Islet precursor cell (in vitro differentiated cells): Measurements from ENCODE around the gene DPF3.

Source experiments
- DNase-seq: peaks from one replicate; pipeline ENCODE4 v3.0.0-alpha.2; 2018

The DPF3 gene

DNA sequence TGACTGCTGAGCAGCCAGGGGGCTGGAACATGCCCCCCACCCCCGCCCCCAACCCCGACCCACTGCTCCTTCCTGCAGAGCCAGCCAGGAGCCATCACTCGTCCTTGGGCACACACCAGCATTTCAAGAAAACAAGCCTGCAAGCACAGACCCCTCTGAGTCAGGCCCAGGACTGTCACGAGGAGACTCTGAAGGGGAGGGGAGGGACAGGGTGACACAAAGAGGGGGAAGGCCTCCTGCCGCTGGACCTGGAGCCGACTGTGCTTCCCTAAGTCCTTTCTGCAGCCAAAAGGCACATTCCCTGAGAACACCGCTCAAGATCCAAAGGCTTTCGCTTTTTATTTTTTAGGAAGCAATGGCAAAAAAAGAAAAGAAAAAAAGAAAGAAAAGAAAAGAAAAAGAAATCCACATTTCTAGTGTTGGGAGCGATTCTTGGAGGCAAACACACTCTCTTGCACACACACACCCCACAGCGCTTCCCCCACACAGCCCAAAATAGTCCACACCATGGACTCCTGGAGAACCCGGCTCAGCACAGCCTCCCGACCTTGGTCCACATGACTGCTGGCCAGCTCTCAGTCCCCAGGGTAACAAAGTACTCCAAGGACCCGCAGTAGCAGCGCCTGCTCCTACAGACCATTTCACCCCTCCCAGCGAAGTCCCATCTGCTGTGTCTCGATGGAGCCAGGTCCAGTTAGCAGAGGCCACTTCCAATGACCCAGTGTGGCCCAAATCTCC, 101.7 kb downstream of the DPF3 start:
- DNase-seq: peak; percentile 91

DNA sequence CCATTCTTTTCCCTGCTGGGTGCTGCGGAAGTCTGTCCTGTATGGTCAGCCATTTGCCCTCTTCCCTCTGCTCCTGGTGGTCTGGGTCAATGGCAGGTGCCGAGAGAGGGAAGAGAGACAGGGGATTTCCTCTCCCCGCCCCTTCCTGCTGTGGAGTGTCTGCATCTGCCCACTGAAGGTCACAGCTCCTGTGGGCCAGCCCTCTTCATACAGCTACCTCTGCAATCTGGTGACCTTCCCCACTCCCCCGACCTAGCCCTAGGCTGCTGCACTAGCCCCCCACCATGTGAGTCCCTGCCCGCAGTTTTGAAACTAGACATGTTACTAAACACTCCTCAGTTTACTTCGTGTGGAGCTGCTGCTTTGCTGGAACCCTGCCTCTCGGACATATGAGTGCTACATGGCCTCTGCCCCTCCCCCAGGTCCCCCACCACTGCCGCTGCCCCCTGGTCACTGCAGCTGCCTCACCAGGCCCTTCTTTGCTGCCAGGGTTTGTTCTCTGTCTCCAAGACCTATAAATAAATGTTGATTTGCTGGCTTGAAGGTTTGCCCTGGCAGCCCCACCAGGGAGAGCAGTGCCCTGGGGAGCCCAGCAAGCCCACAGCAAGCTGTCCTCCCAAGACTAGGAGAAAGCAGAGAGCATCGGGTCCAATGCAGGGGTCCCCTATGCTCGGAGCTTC, 102.9 kb downstream of the DPF3 start:
- DNase-seq: peak; percentile 40

DNA sequence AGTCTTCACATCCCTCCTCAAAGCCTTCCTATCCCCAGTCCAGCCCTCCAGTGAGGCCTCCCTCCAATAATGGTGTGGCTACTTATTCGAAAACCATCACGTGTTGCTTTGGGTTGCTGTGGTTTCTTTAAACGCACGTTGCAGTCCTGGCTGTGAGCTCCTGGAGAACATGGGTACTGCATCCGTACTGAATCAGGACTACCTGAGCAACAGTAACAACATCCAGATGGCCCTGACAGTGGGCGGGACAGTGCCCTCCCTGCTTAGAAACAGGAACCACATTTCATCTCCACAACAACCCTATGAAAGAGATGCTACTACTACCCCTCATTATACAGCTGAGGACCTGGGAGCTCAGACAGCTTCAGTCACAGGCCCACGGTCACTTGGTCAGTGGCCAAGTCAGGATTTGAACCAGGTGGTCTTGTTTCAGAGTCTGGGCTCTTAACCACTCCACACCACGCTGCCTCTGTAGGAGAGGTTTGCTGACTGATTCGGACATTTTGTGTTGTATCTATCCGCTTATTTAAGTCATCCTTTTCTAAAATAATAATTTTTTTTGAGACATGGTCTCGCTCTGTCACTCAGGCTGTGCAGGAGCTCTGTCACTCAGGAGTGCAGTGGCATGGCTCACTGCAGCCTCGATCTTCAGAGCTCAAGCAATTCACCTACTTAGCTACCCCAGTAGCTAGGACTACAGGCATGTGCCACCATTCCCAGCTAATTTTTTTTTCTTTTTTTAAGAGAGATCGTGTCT, 104.8 kb downstream of the DPF3 start:
- peak; percentile 50 for DNase-seq

DNA sequence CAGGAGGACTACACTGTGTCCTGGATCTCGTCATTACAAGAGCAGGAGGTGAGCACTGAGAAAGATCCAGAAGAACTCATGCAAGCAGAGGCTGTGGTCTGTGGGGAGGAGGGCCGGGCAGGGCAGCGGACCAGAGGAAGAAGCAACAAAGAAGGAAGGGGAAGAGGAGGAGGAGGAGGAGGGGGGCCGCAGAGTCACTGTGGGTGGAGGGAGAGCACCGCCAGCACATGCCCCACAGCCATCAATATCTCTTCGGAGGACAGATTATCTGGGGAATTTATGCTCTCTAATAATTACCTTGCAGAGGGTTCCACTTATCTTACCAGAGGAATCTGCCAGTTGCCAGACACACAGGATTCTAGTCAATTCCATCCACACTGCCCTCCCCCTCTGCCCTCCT, 105.6 kb downstream of the DPF3 start:
- DNase-seq: peak; percentile 77

DNA sequence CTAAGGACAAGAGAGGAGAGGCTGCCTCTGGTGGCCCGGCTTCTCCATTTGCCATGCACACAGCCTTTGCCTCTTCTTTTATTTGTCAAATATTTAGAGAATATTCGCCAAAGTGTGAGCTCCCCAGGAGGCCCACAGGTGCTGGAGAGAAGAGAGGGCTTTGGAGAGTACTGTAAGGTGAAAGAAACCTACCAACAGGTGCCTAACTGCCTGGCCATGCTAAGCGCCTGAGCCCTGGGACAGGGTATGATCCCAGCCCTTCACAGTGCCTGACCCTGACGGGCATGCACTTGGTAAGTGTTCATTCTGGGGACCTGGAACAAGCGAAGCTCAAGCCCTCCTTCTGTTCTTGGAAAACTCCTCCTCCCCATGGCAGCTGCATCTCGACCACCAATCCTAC, 106.1 kb downstream of the DPF3 start:
- no peak for DNase-seq

DNA sequence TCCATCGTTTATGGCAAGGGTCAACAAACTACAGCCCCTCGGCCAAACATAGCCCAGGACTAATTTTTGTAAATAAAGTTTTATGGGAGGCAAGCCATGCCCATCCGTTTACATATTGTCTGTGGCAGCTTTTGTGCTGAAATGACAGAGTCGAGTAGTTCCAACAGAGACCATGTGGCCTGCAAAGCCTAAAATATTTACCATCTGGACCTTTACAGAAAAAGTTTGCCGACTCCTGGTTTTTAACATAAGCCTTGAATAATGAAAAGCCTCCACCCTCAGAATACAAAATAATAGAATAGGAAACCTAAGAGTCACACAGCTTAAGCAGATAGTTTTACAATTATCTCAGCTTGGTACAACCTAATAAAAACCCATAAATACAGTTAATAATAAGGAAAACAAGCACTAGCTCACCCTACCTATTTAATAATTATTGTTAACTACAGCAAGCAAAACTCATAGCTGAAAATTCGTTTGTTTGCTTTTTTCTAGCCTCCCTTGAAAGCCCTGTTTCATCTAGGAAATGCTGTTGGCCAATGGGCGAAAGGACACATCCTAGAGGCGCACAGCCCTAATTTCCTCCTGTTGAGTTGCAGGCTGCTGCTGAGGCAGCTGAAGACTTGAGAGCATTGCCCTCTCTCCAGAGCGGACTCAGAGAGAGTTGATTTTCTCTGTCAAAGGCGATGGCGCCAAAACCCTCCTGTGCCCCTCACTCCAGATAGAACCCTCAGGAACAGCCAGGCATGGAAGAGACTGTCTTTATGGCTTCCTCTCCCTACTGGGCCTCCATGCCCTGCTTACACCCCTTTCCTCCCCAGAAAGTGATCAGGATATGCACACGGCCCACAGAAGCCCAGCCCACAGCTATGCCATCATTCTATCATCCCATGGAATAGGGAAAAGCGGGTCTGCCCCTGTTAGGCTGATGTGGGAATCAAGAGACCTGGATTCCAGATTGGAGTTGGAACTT, 107.2 kb downstream of the DPF3 start:
- no peak for DNase-seq

DNA sequence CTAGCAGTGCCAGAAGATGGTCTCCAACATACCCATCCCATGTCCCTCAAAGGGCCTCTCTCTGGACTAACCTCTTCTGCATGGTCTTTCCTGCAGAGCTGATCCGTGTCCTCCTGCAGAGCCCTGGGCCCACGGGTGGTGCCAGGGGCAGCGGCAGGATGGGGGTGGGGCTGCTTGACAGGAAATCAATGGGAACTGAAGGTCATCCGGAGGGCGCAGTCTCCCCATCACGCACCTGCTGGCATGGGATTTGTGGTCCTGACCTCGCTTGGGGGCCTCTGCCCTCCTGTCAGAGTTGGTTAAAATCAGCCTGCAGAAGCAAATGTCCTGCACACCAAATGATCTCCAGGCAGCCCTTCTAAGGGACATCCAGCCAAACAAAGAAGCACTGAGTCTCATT, 110.2 kb downstream of the DPF3 start:
- DNase-seq: no peak

DNA sequence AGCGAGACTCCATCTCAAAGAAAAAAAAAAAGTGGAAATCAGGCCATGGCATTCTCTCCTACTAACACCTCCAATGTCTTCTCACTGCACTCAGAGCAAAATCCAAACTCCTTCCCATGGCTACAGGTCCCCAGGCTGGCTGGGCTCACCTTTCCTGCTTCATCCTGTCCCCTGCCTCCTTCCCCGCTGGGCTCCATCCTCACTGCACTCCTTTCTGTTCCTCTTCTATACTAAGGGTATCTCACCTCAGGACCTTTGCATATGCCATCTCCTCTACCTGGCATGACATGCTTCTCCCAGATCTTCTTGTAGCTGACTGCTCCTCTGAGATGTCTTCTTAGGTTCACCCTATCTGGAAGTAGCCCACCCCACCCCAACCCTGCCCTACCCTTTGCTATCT, 111.1 kb downstream of the DPF3 start:
- no peak for DNase-seq

DNA sequence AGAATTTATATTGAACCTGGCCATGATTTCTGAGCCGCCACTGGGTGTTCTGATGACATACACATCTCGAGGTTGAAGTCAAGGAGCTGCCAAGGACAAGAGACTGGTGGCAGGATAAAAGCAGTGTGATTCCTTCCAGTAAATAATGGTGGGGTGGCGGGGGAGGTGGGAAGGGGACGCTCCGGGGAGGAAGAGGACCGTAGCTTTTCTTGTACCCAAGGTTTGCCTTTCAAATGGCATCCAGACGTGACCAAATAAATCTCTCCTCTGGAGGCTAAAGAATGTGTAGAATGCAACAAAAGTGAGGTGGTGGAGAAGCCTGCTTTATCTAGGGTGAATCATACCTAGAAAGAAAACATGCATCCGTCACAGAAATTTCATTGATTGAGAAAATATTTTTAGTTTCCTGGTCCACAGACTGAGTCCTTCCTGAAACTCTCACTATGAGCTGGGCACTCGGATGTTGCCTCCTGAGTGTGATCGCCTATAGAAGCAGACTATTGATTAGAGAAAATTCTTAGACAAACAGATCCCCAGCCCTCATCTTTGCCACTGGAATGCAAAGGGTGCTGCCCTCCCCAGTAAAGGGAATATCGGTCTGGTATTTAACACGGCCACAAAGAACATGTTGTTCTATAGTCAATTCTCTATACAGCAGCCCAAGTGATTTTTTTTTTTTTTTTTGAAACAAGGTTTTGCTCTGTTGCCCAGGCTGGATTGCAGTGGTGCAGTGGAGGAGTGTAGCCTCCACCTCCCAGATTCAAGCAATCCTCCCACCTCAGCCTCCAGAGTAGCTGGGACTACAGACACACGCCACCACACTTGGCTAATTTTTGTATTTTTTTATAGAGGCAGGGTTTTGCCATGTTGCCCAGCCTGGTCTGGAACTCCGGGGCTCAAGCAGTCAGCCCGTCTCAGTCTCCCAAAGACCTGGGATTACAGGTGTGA, 112.1 kb downstream of the DPF3 start:
- peak; percentile 72 for DNase-seq

DNA sequence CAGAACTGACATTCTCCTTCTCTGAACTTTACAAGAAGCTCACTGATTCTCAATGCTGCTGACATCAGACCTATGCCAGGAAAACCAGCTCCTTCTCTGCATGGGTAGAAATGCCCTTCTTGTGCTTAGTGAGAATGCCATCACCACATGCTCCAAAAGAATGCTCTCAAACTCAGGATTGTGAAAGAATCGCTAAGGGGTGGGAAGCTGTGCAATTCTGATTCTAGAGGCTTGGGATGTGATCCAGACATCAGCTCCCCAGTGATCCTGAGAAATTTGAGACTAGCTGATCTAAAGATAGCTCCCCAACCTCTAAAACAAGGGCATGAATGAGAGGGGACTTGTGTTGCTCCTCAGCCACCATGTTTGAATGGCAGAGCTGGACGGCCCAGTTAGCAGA, 113.2 kb downstream of the DPF3 start:
- DNase-seq: no peak

DNA sequence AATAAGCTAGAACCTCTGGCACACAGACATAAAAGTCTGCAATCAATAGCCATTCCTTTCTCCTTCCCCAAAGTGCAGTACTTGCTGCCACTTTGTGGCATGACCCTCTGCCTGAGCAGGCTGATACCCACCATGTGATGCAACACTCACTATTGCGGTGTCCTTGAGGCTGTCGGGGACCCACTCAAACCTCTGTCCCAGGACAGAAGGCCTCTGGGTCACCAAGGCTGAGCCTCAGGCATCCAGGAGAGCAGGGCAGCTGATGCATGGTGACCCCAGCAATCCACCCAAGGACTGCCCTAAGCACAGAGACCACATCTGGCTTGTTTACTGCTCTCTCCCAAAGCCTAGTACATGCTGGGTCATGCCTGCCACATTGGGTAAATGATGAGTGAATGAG, 114.2 kb downstream of the DPF3 start:
- DNase-seq: no peak

DNA sequence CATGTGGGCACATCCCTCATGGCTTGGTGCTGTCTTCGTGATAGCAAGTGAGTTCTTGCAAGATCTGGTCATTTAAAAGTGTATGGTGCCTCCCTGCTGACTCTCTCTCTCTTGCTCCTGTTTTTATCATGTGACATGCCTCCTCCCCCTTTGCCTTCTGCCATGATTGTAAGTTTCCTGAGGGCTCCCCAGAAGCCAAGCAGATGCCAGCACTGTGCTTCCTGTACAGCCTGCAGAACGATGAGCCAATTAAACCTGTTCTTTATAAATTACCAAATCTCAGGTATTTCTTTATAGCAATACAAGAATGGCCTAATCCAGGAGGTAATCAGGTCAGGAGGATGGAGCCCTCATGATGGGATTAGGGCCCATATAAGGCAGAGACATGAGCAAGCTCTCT, 116.3 kb downstream of the DPF3 start:
- no peak for DNase-seq

DNA sequence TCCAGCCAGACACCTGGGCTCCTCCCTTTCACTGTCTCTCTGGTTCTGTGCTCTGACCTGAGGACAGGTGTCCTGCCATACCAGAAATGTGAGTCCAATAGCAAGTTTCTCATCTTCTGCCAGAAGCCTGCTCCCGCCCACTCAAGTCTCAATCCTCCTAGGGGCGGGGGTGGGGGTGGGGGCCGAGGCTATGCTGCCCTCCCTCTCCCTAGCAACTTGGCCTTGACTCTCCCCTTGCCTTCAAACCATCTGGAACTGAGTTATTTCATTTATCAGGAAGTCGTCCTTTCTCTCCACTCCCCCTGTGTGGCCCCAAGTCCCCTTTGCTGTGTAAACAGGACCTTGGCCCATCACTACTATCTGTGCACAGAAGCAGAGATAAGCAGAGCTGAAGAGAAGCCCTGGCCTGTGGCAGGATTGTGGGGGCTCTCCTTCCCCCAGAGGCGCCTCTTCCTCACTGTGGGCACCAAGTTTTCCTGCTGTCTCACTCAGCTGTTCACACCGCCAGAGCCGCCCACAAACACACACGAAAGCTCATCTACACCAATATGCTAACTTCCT, 117.1 kb downstream of the DPF3 start:
- DNase-seq: no peak

DNA sequence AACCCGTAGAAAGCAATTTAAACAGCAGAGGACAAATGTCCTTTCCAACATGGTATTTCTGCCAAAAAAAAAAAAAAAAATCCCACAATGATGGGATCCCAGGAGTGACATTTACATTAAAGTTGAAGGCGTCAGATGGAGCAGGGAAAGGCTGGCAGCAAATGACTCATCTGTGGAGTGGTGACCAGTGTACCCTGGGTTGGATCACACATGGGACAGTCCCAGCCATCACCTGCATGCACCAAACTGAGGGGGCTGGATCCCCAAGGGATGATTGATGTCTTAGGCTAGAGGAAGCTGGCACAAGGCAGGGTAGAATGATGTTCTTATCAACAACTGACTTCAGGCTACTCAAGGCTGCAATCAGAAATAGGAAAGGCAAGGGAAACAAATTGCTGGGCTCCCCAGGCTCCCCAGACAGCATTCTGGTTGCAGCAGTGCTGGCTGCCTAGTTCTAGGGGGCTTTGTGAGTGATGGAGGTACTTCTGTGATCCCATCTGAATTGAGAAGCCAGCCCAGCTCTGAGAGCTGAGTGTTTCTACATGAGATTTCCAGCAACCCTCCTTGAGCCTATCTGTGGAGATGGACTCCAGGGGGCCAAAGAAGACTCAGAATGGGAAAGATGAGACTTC, 117.9 kb downstream of the DPF3 start:
- no peak for DNase-seq

DNA sequence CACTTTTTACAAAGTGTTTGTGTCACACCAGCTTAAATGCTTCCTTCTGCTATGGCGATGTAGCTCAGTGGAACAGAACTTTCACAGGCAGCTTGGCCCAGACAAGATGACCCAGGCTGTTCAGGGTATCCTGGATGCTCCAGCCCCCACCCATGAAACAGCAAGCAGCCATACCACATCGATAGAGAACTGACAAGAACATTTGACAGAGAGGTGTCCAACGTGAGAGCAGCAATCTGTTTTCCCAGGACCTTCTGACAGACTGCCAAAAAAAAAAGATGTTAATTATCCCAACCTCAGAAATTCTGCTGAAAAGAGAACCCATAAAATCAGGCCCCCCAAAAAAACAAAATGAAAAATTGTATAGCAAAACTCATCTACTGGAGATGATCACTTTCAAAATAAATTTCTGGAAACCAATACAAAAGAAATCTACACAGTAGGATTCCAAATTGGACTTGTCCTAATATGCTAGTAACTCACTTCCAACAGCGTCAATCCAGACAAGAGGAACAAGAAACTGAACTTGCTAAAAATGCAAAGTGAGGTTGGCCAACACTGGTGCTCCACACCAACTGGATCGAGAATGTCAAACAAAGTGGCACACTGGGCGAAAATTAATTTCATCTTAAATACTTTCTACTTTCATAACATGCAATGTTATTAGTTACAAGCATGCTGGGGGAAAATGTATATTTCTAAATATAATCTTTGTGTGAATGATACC, 118.8 kb downstream of the DPF3 start:
- DNase-seq: no peak

DNA sequence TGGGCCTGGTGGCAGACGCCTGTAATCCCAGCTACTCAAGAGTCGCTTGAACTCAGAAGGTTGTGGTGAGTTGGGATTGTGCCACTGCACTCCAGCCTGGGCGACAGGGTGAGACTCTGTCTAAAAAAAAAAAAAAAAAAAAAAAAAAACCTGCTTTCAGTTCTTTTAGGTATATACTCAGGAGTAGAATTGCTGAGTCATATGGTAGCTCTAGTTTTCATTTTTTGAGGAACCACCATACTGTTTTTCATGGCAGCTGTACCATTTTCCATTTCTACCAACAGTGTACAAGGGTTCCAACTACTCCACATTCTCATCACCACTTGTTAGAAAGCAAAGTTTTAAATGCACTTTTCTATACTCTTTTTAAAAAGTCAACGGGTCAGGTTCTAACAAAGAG, 119.8 kb downstream of the DPF3 start:
- no peak for DNase-seq

DNA sequence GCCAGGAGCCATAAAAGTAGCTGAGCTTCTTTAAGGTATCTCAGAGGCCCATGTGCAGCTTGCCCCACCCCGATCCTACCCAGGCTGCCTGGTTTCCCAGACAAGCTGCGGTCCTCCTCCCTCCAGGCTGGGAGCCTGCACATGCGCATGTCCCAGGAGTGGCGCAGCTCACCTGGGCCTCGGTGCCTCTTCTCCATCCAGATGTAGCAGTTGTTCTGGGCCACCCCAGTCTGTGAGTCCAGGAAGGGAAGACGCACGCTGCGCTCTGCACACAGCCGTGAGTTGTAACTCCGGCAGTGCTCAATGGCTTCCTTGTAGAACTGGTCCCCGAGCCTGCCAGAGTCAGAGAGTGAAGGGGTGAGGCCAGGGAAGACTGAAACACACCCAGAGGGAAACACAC, 122.3 kb downstream of the DPF3 start:
- DNase-seq: no peak

DNA sequence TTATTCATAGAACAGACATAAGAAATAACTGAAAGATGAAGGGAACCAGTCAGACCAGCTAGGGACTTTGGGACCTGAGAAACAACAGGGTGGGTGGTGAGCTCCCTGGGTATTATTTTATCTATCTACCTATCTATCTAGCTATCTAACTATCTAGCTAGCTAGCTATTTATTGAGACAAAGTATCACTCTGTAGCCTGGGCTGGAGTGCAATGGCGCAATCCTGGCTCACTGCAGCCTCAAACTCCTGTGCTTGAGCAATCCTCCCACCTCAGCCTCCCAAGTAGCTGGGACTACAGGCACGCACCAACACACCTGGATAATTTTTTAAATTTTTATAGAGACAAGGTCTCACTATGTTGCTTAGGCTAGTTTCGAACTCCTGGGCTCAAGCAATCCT, 127.6 kb downstream of the DPF3 start:
- no peak for DNase-seq

DNA sequence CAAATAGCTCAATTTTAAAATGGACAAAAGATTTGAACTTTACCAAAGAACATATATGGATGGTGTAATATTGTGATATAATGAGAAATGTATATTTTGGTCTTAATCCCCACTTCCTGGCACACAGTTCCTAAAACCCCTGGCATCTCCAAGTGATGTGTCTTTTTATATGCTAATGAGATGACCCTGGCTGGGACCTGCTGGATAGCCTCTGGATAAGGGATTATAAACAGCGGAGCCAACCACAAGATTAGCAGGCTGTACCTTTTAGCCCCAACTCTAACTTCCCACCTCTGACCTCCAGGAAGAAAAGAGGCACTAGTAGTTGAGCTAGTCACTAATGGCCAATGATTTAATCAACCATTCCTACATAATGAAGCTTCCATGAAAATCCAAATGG, 130.0 kb downstream of the DPF3 start:
- no peak for DNase-seq

DNA sequence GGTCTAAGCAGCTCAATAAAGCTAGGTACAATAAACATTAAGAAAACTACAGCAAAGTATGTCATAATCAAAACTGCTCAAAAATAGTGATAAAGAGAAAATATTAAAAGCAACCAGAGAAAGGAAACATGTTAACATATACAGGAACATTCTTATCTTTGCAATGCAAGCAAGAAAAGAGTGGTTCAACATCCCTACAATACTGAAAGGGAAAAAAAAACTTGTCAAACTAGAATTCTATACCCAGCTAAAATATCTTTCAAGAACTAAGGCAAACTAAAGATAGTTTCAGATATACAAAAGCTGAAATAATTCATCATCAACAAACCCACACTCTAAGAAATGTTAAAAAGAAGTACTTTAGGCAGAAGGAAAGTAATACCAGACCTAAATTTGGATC, 134.2 kb downstream of the DPF3 start:
- DNase-seq: no peak
